Germinal center (tissue), 1 donor: ENCODE data around the gene SKI.

Source experiments
- DNase-seq: peaks from one replicate; pipeline ENCODE4 v3.0.0; 2012; ENCODE audit warnings: mixed read lengths, low spot score

The SKI gene

GRCh38 chr1:2228157-2228594, at the start of gene SKI:
SKI (plus strand) TSS chr1:2228319; CDS start chr1:2228767, 448 bp downstream.
- no peak for DNase-seq

GRCh38 chr1:2178875-2179274, 49.2 kb upstream of the SKI start:
- DNase-seq = no peak

- DNase-seq = no peak
Measured at GRCh38 chr1:2179283-2180013, 48.7 kb upstream of the SKI start.

GRCh38 chr1:2180297-2181245, 47.5 kb upstream of the SKI start:
- no peak for DNase-seq

- no peak for DNase-seq
Measured at GRCh38 chr1:2181271-2181670, 46.8 kb upstream of the SKI start.

GRCh38 chr1:2181752-2182151, 46.4 kb upstream of the SKI start:
- DNase-seq = no peak

- no peak for DNase-seq
Measured at GRCh38 chr1:2182376-2182775, 45.7 kb upstream of the SKI start.

- no peak for DNase-seq
Measured at GRCh38 chr1:2183937-2184334, 44.2 kb upstream of the SKI start.

GRCh38 chr1:2184531-2184930, 43.6 kb upstream of the SKI start:
- DNase-seq = no peak

GRCh38 chr1:2184934-2185333, 43.2 kb upstream of the SKI start:
- DNase-seq = no peak

GRCh38 chr1:2185880-2186855, 42.0 kb upstream of the SKI start:
- DNase-seq = no peak

GRCh38 chr1:2186901-2187300, 41.2 kb upstream of the SKI start:
- no peak for DNase-seq

GRCh38 chr1:2187619-2188018, 40.5 kb upstream of the SKI start:
- no peak for DNase-seq

GRCh38 chr1:2188336-2188735, 39.8 kb upstream of the SKI start:
- DNase-seq = no peak

GRCh38 chr1:2189459-2190425, 38.4 kb upstream of the SKI start:
- peak; percentile 86 for DNase-seq

- DNase-seq = no peak
Measured at GRCh38 chr1:2190491-2190976, 37.6 kb upstream of the SKI start.

- no peak for DNase-seq
Measured at GRCh38 chr1:2192031-2192995, 35.8 kb upstream of the SKI start.

GRCh38 chr1:2193514-2194281, 34.4 kb upstream of the SKI start:
- no peak for DNase-seq
